ENCODE measurements around the gene RFC4. TPM values are rescaled to one million over a fixed set of nuclear protein-coding genes. Genes with fewer than 3 reads are reported as not detected.

Gene RFC4
- total and polyA plus RNA-seq, 9 of the 15 experiments (the other 6 are each of a cell fraction or from before 2014, with no cell fraction given), result 105 to 227 (median 180) TPM

DNA sequence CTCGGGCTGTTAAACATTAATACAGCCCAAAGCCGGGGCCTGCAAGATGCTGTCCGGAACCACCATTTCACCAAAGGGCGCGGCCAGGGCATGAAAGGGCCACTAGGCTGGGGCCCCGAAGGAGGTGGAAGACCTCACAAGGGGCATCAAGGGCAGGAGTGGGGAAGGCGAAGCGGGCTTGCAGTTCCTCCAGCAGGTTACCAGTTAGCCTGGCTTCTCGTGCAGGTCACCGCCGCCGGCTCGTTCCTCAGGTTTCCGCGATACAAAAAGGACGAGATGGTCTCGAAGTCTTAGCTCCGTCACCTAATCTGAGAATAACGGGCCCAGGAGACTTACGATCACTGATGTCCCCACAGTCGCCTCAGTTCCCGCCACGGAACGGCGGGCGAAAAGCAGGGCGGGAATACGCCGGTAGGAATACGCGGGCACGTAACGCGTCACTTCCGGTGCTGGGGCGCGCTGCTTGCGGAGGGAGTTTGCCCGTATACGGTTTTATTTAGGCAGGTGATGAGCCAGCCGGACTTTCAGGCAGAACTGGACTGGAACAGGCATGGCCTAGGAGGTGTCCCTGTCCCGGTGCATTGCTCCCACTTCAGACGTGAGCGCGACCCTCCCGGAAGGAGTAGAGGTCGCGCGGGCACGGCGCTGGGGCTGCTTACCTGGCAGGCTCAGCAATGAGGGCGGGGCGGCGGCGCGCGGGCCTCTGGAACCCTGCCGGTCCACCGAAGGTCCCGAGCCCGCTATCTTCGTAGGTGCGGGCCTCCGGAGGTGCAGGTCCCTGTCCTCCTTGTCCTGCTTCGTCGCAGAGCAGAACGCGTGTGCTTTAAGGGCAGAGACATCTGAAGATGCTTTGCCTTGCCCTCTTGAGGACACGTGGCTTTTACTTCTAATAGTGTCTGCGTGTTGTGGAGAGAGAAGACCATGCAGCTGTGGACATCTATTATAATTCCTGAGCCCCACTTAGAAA, at the start of gene RFC4 (continued):
- TF ChIP-seq, protein P1, sequence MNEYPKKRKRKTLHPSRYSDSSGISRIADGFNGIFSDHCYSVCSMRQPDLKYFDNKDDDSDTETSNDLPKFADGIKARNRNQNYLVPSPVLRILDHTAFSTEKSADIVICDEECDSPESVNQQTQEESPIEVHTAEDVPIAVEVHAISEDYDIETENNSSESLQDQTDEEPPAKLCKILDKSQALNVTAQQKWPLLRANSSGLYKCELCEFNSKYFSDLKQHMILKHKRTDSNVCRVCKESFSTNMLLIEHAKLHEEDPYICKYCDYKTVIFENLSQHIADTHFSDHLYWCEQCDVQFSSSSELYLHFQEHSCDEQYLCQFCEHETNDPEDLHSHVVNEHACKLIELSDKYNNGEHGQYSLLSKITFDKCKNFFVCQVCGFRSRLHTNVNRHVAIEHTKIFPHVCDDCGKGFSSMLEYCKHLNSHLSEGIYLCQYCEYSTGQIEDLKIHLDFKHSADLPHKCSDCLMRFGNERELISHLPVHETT (CRISPR knock-in tag; conservative IDR thresholded peaks at IDR 0.05 in 1 of 2, IDR thresholded peaks at IDR 0.05 in 1 of 2), result peak in 1 of 2 experiments; percentile 74; a peak in 1 of 4 replicates
- TF ChIP-seq ETV1 (tag; conservative IDR thresholded peaks at IDR 0.05; ENCODE audit: low read depth) (peak; percentile 77), THRB (CRISPR knock-in tag; conservative IDR thresholded peaks at IDR 0.05) (0 out of 2 replicates have a peak, but pooled peaks have one; percentile 21), TRIM24 (IDR thresholded peaks at IDR 0.05) (peak in 1 of 2 experiments; percentile 89; a peak in 2 of 4 replicates), YY1 (IDR thresholded peaks at IDR 0.05; ENCODE audit: borderline replicate concordance in 1 of 3, control insufficient read depth in 1 of 3, extremely low read depth in 1 of 3, insufficient read depth in 3 of 3, insufficient read length in 1 of 3, insufficient replicate concordance in 2 of 3, low read depth in 1 of 3, low read length in 2 of 3) (peak in 1 of 3 experiments; percentile 42), E2F3 (CRISPR knock-in tag; IDR thresholded peaks at IDR 0.05) (peak; percentile 95), SMARCA4 (IDR thresholded peaks at IDR 0.05) (peak; percentile 21; the same call in 1 of the 2 replicates), CTBP1 (IDR thresholded peaks at IDR 0.05; ENCODE audit: borderline replicate concordance) (peak; percentile 84), ZNF444 (CRISPR knock-in tag; IDR thresholded peaks at IDR 0.05) (no peak), SRSF9 (IDR thresholded peaks at IDR 0.05; ENCODE audit: borderline replicate concordance, low read depth, low read length) (no peak), EGR1 (conservative IDR thresholded peaks at IDR 0.05) (peak; percentile 44; the same call in 1 of the 2 replicates), ZNF77 (CRISPR knock-in tag; IDR thresholded peaks at IDR 0.05) (no peak), GATAD2A (IDR thresholded peaks at IDR 0.05) (0 out of 2 replicates have a peak, but pooled peaks have one; percentile 40), ZBTB49 (CRISPR knock-in tag; IDR thresholded peaks at IDR 0.05; ENCODE audit: borderline replicate concordance) (no peak), TBP (optimal IDR thresholded peaks at IDR 0.05; ENCODE audit: low read depth, low read length) (peak; percentile 79), POLR2A (conservative IDR thresholded peaks at IDR 0.05) (peak; percentile 93), BMI1 (IDR thresholded peaks at IDR 0.05; ENCODE audit: low read length) (no peak), MECOM (CRISPR knock-in tag; IDR thresholded peaks at IDR 0.05) (peak; percentile 8; the same call in 1 of the 2 replicates)
- TF ChIP-seq, protein P2, sequence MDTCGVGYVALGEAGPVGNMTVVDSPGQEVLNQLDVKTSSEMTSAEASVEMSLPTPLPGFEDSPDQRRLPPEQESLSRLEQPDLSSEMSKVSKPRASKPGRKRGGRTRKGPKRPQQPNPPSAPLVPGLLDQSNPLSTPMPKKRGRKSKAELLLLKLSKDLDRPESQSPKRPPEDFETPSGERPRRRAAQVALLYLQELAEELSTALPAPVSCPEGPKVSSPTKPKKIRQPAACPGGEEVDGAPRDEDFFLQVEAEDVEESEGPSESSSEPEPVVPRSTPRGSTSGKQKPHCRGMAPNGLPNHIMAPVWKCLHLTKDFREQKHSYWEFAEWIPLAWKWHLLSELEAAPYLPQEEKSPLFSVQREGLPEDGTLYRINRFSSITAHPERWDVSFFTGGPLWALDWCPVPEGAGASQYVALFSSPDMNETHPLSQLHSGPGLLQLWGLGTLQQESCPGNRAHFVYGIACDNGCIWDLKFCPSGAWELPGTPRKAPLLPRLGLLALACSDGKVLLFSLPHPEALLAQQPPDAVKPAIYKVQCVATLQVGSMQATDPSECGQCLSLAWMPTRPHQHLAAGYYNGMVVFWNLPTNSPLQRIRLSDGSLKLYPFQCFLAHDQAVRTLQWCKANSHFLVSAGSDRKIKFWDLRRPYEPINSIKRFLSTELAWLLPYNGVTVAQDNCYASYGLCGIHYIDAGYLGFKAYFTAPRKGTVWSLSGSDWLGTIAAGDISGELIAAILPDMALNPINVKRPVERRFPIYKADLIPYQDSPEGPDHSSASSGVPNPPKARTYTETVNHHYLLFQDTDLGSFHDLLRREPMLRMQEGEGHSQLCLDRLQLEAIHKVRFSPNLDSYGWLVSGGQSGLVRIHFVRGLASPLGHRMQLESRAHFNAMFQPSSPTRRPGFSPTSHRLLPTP (IDR thresholded peaks at IDR 0.05; ENCODE audit: borderline replicate concordance, extremely low read depth, insufficient read length), result no peak

Data from K562 (cell line).